Endothelial cell (in vitro differentiated cells): Measurements from ENCODE around the gene FRMD4A. TPM values are rescaled to one million over a fixed set of nuclear protein-coding genes. Genes with fewer than 3 reads are reported as not detected.
A peak's percentile ranks its signal among the peaks of the same experiment; 100 is the strongest.

ENCODE experiments used
- DNase-seq: peaks from one replicate; pipeline ENCODE4 v3.0.0; 2021; ENCODE audit warnings: low spot score
- H3K27ac Mint-ChIP-seq: one replicate; pipeline ENCODE4 v1.8.0; 2021; ENCODE audit warnings: mixed read lengths, inconsistent platforms; ENCODE audit not compliant: unreplicated experiment
- H3K27me3 Mint-ChIP-seq: one replicate; pipeline ENCODE4 v1.8.0; 2021; ENCODE audit warnings: mild to moderate bottlenecking, moderate library complexity, mixed read lengths, inconsistent platforms; ENCODE audit not compliant: unreplicated experiment
- H3K36me3 Mint-ChIP-seq: one replicate; pipeline ENCODE4 v1.8.0; 2021; ENCODE audit warnings: mild to moderate bottlenecking, low read depth, mixed read lengths, inconsistent platforms; ENCODE audit not compliant: unreplicated experiment
- H3K4me1 Mint-ChIP-seq: one replicate; pipeline ENCODE4 v1.8.0; 2021; ENCODE audit warnings: mild to moderate bottlenecking, mixed read lengths, inconsistent platforms; ENCODE audit not compliant: unreplicated experiment
- H3K4me3 Mint-ChIP-seq: one replicate; pipeline ENCODE4 v1.8.0; 2021; ENCODE audit warnings: mild to moderate bottlenecking, mixed read lengths, inconsistent platforms; ENCODE audit not compliant: unreplicated experiment
- H3K9me3 Mint-ChIP-seq: one replicate; pipeline ENCODE4 v1.8.0; 2021; ENCODE audit warnings: mixed read lengths, inconsistent platforms; ENCODE audit not compliant: unreplicated experiment
- CTCF ChIP-seq: fragments of 200-600 bp; sonication (generic); IDR thresholded peaks from one replicate; pipeline ENCODE4 v1.5.0; 2021; ENCODE audit warnings: antibody characterized with exemption; ENCODE audit not compliant: unreplicated experiment
- total RNA-seq: library from RNA; stranded (reverse); fragmentation: NEBNext Ultra II Directional; extraction: Animal tissue kit (Norgen Biotek cat#: 25700); gene quantifications from one replicate; pipeline ENCODE4 v1.2.1, GENCODE V29; 2021; ENCODE audit not compliant: unreplicated experiment

FRMD4A gene
- total RNA-seq, 1 donor from 2014 or later = 68.9 TPM

- peak overlapping the region; percentile 31 for H3K4me3 Mint-ChIP-seq
- no peak for TF ChIP-seq CTCF
- H3K4me1 Mint-ChIP-seq = peaks cover 3% of the 10 kb centered on the region
- H3K27me3 Mint-ChIP-seq = peaks cover 5% of the 10 kb centered on the region
- no peak for DNase-seq
- H3K27ac Mint-ChIP-seq = peak overlapping the region; percentile 16
- no peaks in the 10 kb centered on the region for H3K9me3 Mint-ChIP-seq
- H3K36me3 Mint-ChIP-seq = peaks cover 55% of the 10 kb centered on the region
Measured at GRCh38 chr10:13654846-13655245, 675.9 kb downstream of the FRMD4A start.

DNA sequence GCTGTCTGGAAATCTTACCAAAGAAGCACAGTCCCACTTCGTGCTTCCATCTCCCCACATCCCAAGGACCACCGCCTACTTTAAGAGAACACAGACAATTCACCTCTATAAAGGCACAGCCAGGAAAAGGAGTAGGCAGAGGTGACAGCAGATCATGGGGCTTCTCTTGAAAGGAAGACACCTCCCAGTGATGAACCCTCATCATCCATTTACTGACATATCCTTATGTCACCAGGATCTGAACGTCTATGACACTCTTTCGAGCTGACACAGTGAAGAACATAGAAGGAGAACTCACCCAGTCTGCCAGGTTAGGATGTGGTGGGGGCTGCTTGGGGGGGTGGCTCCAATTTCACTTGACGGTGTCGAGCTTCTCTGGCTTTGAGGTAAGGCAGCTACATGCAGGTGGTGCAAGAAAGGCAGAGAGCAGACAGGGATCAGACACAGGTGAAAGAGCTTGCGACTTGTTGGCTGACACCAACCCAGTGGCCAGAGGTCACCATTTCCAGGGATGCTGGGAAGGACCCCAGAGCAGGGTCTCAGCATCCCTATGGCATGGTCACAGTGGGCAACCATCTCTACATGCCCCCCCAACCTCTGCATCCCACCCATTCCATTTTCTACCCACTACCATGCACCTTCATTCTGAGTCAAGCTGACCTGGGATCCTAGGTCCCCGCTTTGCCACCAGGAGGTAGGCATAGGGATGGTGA is 676.5 kb downstream of the FRMD4A start:
- TF ChIP-seq CTCF = no peak
- H3K4me3 Mint-ChIP-seq = peak overlapping the region; percentile 53
- H3K27me3 Mint-ChIP-seq = peaks cover 6% of the 10 kb centered on the region
- H3K9me3 Mint-ChIP-seq = no peaks in the 10 kb centered on the region
- H3K4me1 Mint-ChIP-seq = peaks cover 2% of the 10 kb centered on the region
- H3K36me3 Mint-ChIP-seq = peaks cover 54% of the 10 kb centered on the region
- DNase-seq = no peak
- no peak overlapping the region for H3K27ac Mint-ChIP-seq

- no peaks in the 10 kb centered on the region for H3K4me1 Mint-ChIP-seq
- DNase-seq = no peak
- peaks cover 8% of the 10 kb centered on the region for H3K27me3 Mint-ChIP-seq
Measured at GRCh38 chr10:13652860-13653259, 677.9 kb downstream of the FRMD4A start.

GRCh38 chr10:13651969-13652720 is 678.6 kb downstream of the FRMD4A start:
- H3K4me3 Mint-ChIP-seq = peak overlapping the region; percentile 47
- H3K4me1 Mint-ChIP-seq = no peaks in the 10 kb centered on the region
- DNase-seq = no peak
- no peaks in the 10 kb centered on the region for H3K9me3 Mint-ChIP-seq
- H3K27ac Mint-ChIP-seq = peak overlapping the region; percentile 48
- peaks cover 58% of the 10 kb centered on the region for H3K36me3 Mint-ChIP-seq
- no peak for TF ChIP-seq CTCF
- peaks cover 8% of the 10 kb centered on the region for H3K27me3 Mint-ChIP-seq

More at GRCh38 chr10:13652860-13653259, 677.9 kb downstream of the FRMD4A start:
- Mint-ChIP-seq H3K36me3 (peaks cover 58% of the 10 kb centered on the region), H3K4me3 (no peak overlapping the region), H3K9me3 (no peaks in the 10 kb centered on the region), H3K27ac (no peak overlapping the region)
- TF ChIP-seq CTCF = no peak

DNA sequence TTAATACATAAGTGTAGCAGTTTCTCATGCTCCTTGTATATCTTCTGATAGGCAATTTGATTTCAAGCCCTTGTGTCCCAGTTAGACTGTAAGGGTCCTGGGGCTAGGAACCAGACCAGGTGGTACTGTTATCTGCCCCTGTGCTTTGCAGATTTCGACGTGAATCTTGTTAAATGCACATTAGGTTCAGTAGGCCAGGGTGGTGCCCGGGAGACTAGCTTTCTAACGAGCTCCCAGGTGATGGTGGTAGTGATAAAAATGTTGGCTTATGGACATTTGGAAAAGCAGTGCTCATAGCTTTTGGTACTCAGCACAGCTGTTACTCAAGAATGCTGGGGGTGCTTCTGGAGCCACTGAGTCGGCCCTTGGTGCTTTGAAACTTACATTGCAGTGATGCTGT is 679.8 kb downstream of the FRMD4A start:
- TF ChIP-seq CTCF = no peak
- peaks cover 10% of the 10 kb centered on the region for H3K27me3 Mint-ChIP-seq
- peak overlapping the region; percentile 3 for H3K27ac Mint-ChIP-seq
- no peak for DNase-seq
- H3K4me3 Mint-ChIP-seq = no peak overlapping the region
- no peaks in the 10 kb centered on the region for H3K9me3 Mint-ChIP-seq
- H3K36me3 Mint-ChIP-seq = peaks cover 63% of the 10 kb centered on the region
- H3K4me1 Mint-ChIP-seq = no peaks in the 10 kb centered on the region
